DMS153 treated with DMSO at 0.1 percent for 48 hours (cell line): Measurements from ENCODE around the gene CFAP58.

Experiments
- DNase-seq: peaks from one replicate; lab custom pipeline; 2025; ENCODE audit not compliant: unreplicated experiment; lab: John Stamatoyannopoulos, UW

CFAP58 gene

DNA sequence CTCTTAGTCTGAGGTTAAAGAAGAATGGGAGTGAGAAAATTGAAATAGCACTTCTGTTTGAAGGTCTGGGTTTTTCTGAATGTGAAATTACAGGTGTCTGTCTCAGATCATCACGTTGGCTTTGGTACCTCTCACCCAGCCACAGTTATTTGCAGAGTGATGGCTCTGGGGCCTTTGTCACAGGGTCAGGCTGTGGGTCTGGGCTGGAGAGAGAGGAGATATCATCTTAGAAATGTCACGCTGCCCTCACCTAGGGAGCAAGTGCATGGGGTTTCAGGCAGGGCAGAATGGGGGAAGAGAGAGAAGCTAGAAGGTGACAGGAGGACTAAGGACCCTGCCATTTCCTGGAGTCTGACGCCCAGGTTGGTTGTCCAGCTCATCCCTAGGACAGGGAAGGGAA, 127.2 kb downstream of the CFAP58 start:
- DNase-seq, result no peak

- no peak for DNase-seq
Observed at GRCh38 chr10:104483582-104483981, 129.9 kb downstream of the CFAP58 start.

GRCh38 chr10:104485632-104486031, 132.0 kb downstream of the CFAP58 start:
- DNase-seq, result no peak

DNA sequence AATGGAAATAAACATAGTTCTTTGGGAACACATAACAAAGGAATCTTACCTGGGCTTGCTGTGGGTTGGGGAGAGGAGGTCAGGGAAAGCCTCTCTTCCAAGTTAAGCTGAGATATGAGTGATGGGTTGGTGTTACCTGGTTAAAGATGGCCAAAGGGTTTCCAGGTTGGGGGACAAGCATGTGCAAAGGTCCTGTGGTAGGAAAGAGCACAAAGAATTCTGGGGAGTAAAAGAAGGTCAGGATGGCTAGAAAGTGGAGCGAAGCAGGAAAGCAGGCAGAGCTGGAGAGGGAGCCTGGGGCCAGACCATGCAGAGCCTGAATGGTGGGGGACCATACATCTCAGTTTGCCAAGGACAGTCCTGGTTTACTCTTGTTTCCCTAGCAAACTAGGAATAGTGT, 133.2 kb downstream of the CFAP58 start:
- DNase-seq, result no peak

DNA sequence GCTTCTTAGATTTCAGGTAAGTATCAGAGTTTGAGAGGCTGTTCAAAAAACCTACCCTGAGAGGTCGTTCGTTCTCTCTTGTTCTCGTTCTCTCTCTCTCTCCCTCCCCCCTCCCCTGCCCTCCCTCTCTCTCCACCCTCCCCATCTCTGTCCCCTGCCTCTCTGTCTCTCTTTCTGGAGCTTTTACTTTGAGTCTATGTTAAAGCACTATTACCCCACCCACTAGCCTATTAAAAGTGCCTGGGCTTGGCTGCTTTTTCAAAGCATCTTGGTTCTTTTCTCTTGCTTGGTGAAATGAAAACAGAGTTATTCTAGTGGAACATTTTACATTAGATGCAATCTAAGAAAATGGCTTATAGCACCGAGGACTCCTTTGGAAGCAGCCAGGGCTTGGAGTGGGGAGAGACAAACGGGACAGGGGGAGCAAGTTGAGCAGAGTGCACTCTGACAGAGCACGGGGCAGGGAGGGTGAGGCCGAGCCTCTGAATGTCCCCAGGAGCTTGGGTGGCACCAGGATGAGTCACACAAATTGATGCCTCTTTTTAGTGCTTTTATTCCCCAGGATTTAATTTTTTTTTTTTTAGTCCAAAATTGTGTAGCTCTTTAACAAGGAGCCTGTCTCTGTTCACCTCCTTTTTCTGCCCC, 134.3 kb downstream of the CFAP58 start:
- no peak for DNase-seq

DNA sequence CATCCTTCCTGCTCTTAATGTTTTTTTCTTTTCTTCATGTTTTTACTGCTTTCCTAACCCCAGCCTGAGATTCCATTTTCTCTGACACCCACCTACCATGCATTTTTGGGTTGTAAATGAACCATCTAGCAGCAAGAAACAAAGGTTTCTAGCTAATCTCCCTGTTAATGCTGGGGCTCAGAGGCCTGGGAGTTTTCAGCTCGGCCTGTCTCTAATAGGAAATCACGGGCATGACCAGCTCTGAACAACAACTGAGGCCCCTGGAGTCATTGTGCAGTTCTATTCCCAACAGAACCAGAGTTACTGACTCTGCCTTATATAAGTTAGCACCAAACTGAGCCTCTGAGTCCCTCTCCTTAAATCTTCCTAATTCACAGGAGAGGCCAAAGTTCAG, 134.8 kb downstream of the CFAP58 start:
- DNase-seq, result no peak

GRCh38 chr10:104492329-104492940, 138.8 kb downstream of the CFAP58 start:
- DNase-seq, result no peak

DNA sequence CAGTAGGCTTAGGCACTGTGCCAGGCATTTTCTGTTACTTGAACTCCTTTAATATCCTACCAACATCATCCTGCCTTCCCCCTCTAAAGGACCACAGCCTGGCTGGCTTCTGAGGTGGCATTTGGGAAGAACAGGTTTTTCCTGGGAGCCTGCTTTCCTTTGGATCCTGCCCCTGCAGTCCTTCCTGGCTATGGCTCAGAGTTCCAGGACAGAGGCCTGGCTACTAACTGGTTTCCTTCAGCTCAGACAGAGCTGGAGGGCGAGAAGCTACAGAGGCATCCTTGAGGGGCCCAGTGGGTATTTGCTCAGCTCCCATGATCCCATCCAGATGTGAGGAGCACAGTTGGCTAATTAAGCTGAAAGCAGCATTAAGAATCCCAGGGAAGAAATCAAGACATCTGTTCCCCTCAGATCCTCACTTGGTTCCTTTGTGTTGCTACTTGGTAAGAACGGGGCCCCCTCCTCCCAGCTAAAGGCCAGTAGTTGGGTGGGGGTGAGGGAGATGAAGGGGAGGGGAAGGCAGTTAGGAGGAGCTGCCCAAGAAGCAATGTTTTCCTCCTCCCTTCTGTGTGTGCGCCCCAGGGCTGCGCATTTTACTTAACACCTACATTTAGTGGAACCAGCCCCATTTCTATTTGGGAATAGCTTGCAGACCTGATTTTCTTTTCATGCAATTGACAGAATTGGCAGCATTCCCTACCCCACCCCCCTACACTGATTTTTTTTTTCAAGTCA, 144.9 kb downstream of the CFAP58 start:
- no peak for DNase-seq

DNA sequence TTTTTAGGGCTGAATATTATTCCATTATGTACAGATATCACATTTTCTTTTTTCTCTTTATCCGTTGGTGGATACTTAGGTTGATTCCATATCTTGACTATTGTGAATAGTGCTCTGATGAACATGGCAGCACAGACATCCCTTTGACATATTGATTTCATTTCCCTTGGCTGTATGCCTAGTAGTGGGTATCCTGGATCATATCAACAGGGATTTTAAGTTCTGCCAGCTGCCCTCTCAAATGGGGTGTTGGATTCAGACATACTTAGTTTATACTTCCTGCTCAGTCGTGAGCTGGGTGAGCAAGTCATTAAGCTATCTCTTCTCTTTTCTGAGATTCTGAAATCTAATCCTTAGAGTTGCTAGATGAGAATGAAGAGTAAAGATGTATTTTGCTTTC, 147.8 kb downstream of the CFAP58 start:
- no peak for DNase-seq

DNA sequence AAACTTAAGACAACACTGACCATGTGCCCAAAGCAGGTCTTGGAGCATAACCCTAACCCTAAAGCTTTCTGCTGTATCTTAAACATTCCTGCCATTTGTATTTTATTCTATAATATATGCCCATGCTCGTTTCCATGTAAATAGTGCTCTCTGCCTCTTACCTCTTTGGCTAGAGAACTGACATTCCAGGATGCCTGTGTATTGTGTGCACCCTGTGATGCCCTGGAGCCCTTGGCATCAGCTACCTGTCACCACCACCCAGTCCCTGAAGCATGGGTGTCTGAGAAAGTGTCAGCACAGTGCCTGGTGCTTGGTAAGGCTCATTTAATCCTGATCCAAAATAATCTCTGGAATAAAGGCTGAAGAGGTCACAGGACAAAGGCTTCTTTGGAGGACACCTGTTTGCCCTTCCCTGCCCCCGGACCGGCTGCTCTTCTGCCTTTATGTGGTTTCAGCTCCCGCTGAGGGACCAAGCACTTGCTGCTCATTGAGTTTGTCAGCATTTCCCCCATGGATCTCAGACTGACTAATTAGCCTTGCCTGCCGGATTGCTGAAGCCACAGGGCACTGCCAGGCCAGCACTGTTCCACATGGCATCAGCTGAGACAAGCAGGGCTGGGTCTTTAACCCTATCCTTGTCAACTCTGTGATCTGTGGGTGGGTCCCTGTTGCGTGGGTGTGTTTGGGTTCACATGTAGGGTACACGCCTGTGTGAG, 148.4 kb downstream of the CFAP58 start:
- DNase-seq, result no peak

DNA sequence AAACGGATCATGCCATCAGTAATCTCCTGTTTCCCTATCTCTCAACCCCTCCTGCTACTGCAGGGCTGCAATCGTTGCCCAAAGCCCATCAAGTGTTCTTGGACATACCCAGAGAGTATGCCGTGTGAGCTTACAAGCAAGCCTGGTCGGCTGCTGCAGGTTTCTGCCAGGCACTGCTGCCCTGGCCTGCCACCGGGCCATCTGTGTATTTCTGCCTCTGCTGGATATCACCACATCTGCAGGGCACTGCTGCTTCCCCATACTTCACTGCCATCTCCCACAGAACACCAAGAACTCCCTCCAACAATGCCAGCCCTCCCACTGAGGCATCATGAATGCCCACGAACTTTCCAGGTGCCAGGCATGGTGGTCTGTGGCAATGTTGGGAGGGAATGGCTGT, 149.3 kb downstream of the CFAP58 start:
- DNase-seq, result no peak
